GM23248 (cell line): ENCODE measurements around the gene RPS17.

Experiments used
- EZH2 ChIP-seq: fragments of 200-600 bp; sonication (generic); IDR thresholded peaks from 2 replicates; pipeline ENCODE4 v1.6.1; 2018; ENCODE audit warnings: antibody characterized with exemption, mild to moderate bottlenecking; ENCODE audit not compliant: insufficient read depth, poor library complexity, severe bottlenecking
- EZH2phosphoT487 ChIP-seq: fragments of 200-600 bp; sonication (generic); IDR thresholded peaks from 2 replicates; pipeline ENCODE4 v1.6.1; 2018; ENCODE audit warnings: antibody characterized with exemption, moderate library complexity, mild to moderate bottlenecking, low read depth; ENCODE audit not compliant: insufficient read depth

DNA sequence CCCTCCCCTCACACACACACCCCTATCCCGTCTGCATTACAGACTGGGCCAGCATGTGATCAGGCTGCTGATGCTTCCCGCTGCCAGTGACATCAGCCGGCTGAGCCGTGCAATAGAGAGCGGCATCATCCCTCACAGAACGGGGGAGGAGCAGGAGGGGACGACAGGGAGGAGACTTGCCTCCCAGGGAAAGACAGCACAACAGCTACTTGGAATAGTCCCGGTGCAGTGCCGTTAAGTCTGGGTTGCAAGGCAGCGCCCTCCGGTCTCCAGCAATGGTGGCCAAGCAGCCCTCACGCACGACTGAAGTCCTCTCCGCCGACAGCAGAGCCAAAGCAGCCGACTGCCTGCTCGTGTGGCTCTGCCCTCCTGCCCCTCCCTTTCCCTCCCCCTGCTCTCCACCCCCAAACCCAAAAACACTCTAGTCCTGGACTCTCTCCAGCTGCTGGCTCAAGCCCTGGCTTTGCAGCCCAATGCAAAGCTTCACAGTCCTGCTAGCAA lies 31.5 kb upstream of the RPS17 start:
- TF ChIP-seq EZH2 (no peak), EZH2phosphoT487 (no peak)
